ENCODE measurements around the gene CAMTA1. TPM values are rescaled to one million over a fixed set of nuclear protein-coding genes. Genes with fewer than 3 reads are reported as not detected.
"Not testable (repeated sequence)": the region's sequence is repeated elsewhere in the genome, so short reads cannot be mapped to it uniquely, and the experiment has no call there.

The CAMTA1 gene
- total RNA-seq, 1 experiment from 2014 or later = 69.5 TPM

- Histone ChIP-seq H3K27me3 (ENCODE audit: insufficient read depth, low read length) (peaks cover 8% of the 10 kb centered on the region; the same call in 1 of the 2 replicates), H3K4me3 (replicated peaks in 1 of 2; ENCODE audit: low read depth in 1 of 2, low read length in 2 of 2) (no peak overlapping the region), H3K36me3 (ENCODE audit: control insufficient read depth in 1 of 2, insufficient read depth in 2 of 2, low read length in 2 of 2) (no peaks in the 10 kb centered on the region), H3K4me1 (ENCODE audit: control insufficient read depth in 1 of 2, insufficient read depth in 2 of 2, low read length in 2 of 2) (no peaks in the 10 kb centered on the region), H3K27ac (ENCODE audit: low read depth, low read length) (no peak overlapping the region), H3K4me2 (ENCODE audit: low read length) (no peak overlapping the region), H3K9me3 (ENCODE audit: control insufficient read depth in 1 of 2, insufficient read depth in 1 of 2, low read depth in 1 of 2, low read length in 2 of 2) (no peaks in the 10 kb centered on the region), H2AFZ (ENCODE audit: low read depth, low read length, poor library complexity, severe bottlenecking) (no peak overlapping the region), H3K9ac (ENCODE audit: low read length) (no peak overlapping the region), H3K9me2 (ENCODE audit: insufficient read depth) (no peaks in the 10 kb centered on the region), H3K79me2 (ENCODE audit: insufficient read depth, low read length) (no peaks in the 10 kb centered on the region), H4K20me1 (ENCODE audit: insufficient read depth) (no peaks in the 10 kb centered on the region)
- POLR2A ChIA-PET = no interaction called here
- RAD21 ChIA-PET (ENCODE audit: low non-redundant PET in 1 of 2, low total read pairs in 2 of 2, uncharacterized antibody in 2 of 2, unreplicated experiment in 2 of 2) = no interaction called here
- CTCF ChIA-PET = no interaction called here
- intact Hi-C loops (cut with micrococcal nuclease) = no loop called here
- TF ChIP-seq SP1 (IDR thresholded peaks at IDR 0.05; ENCODE audit: low read depth) = no peak
- TF ChIP-seq, protein P1, sequence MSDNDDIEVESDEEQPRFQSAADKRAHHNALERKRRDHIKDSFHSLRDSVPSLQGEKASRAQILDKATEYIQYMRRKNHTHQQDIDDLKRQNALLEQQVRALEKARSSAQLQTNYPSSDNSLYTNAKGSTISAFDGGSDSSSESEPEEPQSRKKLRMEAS (IDR thresholded peaks at IDR 0.05) = no peak
- TF ChIP-seq POLR2A (IDR thresholded peaks at IDR 0.05; ENCODE audit: borderline replicate concordance, extremely low read depth, insufficient read depth, insufficient read length) = no peak
- no peak for DNase-seq (ENCODE audit: low read depth, low spot score)
- BruUV-seq (replicated peaks) = no TSS peak
- no peak for ATAC-seq
Observed at GRCh38 chr1:7159116-7159781, 374.0 kb downstream of the CAMTA1 start.

- H2AFZ ChIP-seq (ENCODE audit: low read depth, low read length, poor library complexity, severe bottlenecking); RAD21 ChIA-PET (ENCODE audit: low non-redundant PET in 1 of 2, low total read pairs in 2 of 2, uncharacterized antibody in 2 of 2, unreplicated experiment in 2 of 2); H3K9me2 ChIP-seq (ENCODE audit: insufficient read depth); H4K20me1 ChIP-seq (ENCODE audit: insufficient read depth); H3K9ac ChIP-seq (ENCODE audit: low read length); ATAC-seq; H3K4me2 ChIP-seq (ENCODE audit: low read length); H3K27ac ChIP-seq (ENCODE audit: low read depth, low read length); H3K79me2 ChIP-seq (ENCODE audit: insufficient read depth, low read length); POLR2A ChIA-PET; BruUV-seq (replicated peaks); H3K4me3 ChIP-seq (replicated peaks in 1 of 2; ENCODE audit: low read depth in 1 of 2, low read length in 2 of 2); DNase-seq (ENCODE audit: low read depth, low spot score); H3K4me1 ChIP-seq (ENCODE audit: control insufficient read depth in 1 of 2, insufficient read depth in 2 of 2, low read length in 2 of 2); H3K9me3 ChIP-seq (ENCODE audit: control insufficient read depth in 1 of 2, insufficient read depth in 1 of 2, low read depth in 1 of 2, low read length in 2 of 2); intact Hi-C loops (cut with micrococcal nuclease); H3K36me3 ChIP-seq (ENCODE audit: control insufficient read depth in 1 of 2, insufficient read depth in 2 of 2, low read length in 2 of 2): not testable (repeated sequence)
- H3K27me3 ChIP-seq (ENCODE audit: insufficient read depth, low read length) = peaks cover 13% of the 10 kb centered on the region
- CTCF ChIA-PET = interaction anchor here (1.3 to 1.4 kb wide), 2 partner anchors 47 to 126 kb away, joined by 3 read pairs; no protein-coding TSS in a partner anchor
Observed at GRCh38 chr1:7168554-7168953, 383.3 kb downstream of the CAMTA1 start.

Data from HCT116 (cell line).